H1 (cell line): ENCODE measurements around the gene C6orf120. TPM values are rescaled to one million over a fixed set of nuclear protein-coding genes. Genes with fewer than 3 reads are reported as not detected.

Experiments
- ATF2 ChIP-seq: IDR thresholded peaks from 2 replicates; pipeline ENCODE4 v1.6.1; 2012; ENCODE audit warnings: low read length, inconsistent platforms
- polyA plus RNA-seq, 7 experiments: library from polyadenylated mRNA; depleted of rRNA in 3 of 7; stranded (reverse) in 5 of 7; unstranded in 2 of 7; fragments of >200 nt in 5 of 7; fragments of 200-250 nt in 2 of 7; gene quantifications; 1 replicate in 5 of 7; 2 replicates in 1 of 7; 4 replicates in 1 of 7; pipeline versions ENCODE4 v1.2.1 to v1.2.3, GENCODE V29; 2011 to 2013; ENCODE audit warnings: missing spikeins in 2 of 7, mixed read lengths in 2 of 7
- total RNA-seq: library from RNA; stranded (reverse); fragmentation: NEBNext Ultra II Directional; extraction: Animal tissue kit (Norgen Biotek cat#: 25700); gene quantifications from 2 replicates; pipeline ENCODE4 v1.2.1, GENCODE V29; 2021

C6orf120 gene
- total and polyA plus RNA-seq, 2 of the 8 experiments (the other 6 are each of a cell fraction or from before 2014, with no cell fraction given) = 16.2 to 30.6 TPM

DNA sequence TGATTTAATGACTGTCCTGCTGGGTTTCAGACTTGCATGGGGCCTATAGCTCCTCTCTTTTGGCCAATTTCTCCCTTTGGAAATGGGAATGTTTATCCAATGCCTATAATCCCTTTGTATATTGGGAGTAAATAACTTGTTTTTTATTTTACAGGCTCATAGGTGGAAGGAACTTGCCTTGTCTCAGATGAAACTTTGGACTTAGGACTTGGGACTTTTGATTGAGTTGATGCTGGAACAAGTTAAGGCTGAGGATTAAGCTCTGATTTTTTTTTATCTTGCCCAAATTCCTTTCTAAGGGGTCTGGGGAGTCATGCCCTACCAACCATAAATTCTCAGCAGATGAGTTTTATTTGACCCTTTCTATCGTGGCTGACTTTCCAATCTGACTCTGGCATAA lies 23.6 kb upstream of the C6orf120 start (continued):
- no peak for TF ChIP-seq ATF2
